Activated naive CD8-positive, alpha-beta T cell treated with anti-CD3 and anti-CD28 coated beads, Interleukin-2, amount 50 U/mL, for 16 hours (primary cell): Measurements from ENCODE around the gene CD209.
"Not testable (repeated sequence)": the region's sequence is repeated elsewhere in the genome, so short reads cannot be mapped to it uniquely, and the experiment has no call there.

Experiments
- DNase-seq: peaks from one replicate; pipeline ENCODE4 v3.0.0-alpha.2; 2020; ENCODE audit warnings: low read depth, low spot score

CD209 gene

GRCh38 chr19:7769171-7769570 is 21.8 kb upstream of the CD209 start:
- no peak for DNase-seq

GRCh38 chr19:7767487-7767886 is 20.2 kb upstream of the CD209 start:
- no peak for DNase-seq

GRCh38 chr19:7766535-7766934 is 19.2 kb upstream of the CD209 start:
- DNase-seq = no peak

GRCh38 chr19:7765043-7765442 is 17.7 kb upstream of the CD209 start:
- DNase-seq = not testable (repeated sequence)

- DNase-seq = not testable (repeated sequence)
These were observed 16.8 kb upstream of the CD209 start for GRCh38 chr19:7764157-7764556.

- no peak for DNase-seq
These were observed 16.4 kb upstream of the CD209 start for GRCh38 chr19:7763696-7764095.

GRCh38 chr19:7762719-7763293 is 15.5 kb upstream of the CD209 start, which contains the start of gene CLEC4M:
Gene CLEC4M, plus strand, starts transcription at chr19:7763243. Its CDS starts 24 bp downstream, at chr19:7763267.
- DNase-seq = no peak

GRCh38 chr19:7759156-7759555 is 11.8 kb upstream of the CD209 start:
- no peak for DNase-seq

- no peak for DNase-seq
These were observed 10.0 kb upstream of the CD209 start for GRCh38 chr19:7757358-7757757.

GRCh38 chr19:7756258-7756657 is 8.9 kb upstream of the CD209 start:
- DNase-seq = no peak

- DNase-seq = peak; percentile 16
These were observed 3.9 kb upstream of the CD209 start for GRCh38 chr19:7751157-7751783.

GRCh38 chr19:7748756-7749155 is 1.4 kb upstream of the CD209 start:
- no peak for DNase-seq

- DNase-seq = no peak
These were observed 837 bp upstream of the CD209 start for GRCh38 chr19:7748171-7748570.

GRCh38 chr19:7746306-7746705 is 1.0 kb downstream of the CD209 start:
- DNase-seq = not testable (repeated sequence)

- no peak for DNase-seq
These were observed 2.3 kb downstream of the CD209 start for GRCh38 chr19:7744871-7745650.

- DNase-seq = no peak
These were observed 3.0 kb downstream of the CD209 start for GRCh38 chr19:7744199-7744786.

GRCh38 chr19:7743425-7743841 is 3.9 kb downstream of the CD209 start:
- no peak for DNase-seq

GRCh38 chr19:7742991-7743390 is 4.3 kb downstream of the CD209 start:
- no peak for DNase-seq

GRCh38 chr19:7742575-7742974 is 4.8 kb downstream of the CD209 start:
- DNase-seq = no peak

GRCh38 chr19:7740682-7741054 is 6.7 kb downstream of the CD209 start:
- DNase-seq = no peak

- no peak for DNase-seq
These were observed 7.3 kb downstream of the CD209 start for GRCh38 chr19:7739801-7740681.
